GM21737 (cell line): ENCODE data around the gene DENND1A.

Source experiments
- ATAC-seq: cut with Tn5 transposase; IDR thresholded peaks from one replicate; pipeline ENCODE4 v1.9.1; 2021; ENCODE audit warnings: mild to moderate bottlenecking, moderate library complexity; ENCODE audit not compliant: unreplicated experiment

Gene DENND1A

DNA sequence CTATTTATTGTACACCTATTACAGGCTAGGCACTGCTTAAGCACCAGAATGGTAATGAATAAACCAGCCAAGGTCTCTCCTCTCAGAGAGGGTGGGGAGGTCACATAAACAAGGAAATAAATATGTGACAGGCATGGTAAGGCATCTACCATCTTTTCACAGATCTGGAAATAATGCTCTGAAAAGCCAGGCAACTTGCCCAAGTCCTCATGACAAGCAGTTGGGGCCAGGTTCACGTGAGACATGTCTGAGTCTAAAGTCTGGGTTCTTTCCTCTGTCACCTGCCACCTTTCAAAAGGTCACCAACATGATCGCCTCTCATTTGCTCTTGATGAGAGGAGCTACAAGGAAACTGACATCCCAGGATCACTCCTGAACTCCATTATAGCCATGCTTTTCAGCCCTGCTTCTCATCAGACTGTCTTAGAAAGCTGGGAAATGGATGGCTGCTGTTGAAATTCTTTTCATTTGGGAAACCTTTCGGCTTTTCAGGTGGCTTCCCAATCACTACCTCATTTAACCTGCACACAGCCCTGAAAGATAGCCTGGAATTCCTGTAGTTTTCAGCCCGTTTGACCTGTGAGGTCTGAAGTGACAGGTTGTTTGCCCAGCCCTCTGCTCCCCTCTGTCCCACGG is 450.8 kb downstream of the DENND1A start:
- no peak for ATAC-seq

DNA sequence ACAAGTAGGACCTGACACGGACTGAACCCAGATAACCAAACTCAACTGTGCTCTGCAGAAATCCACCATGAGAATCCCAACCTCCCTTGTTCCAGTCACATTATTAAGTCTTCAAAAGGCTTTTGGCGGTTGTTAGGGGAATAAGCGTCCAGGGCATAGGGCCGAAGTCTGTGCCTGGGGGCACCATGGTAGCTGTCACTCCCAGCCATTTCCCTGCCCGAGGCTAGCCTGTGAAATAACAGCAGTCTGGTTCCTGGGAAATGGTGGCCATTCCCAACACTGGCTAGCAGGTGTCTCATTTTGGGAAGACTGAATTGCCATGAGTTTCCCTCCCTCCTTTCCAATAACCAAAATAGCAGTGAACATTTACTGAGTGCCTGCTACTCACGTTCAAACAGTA is 451.8 kb downstream of the DENND1A start:
- ATAC-seq: no peak

DNA sequence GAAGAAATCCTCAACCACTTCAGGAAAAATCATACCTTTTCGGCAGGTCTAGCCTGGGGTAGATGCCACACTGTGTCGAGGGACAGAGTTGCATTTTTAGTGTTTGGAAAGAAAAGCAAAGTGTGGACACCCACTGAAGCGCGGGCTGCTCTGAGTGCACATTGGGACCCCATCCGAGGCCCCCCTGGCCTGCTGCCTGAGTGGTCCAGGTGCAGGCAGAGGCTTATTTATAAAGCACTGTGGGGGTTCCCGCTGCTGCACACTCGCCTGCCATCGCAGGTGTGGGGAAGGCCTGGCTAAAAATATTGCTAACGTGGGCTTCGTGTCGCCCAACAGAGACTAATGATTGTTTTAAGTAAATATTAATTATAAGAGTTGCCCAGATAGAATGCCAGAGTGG is 454.5 kb downstream of the DENND1A start:
- no peak for ATAC-seq

DNA sequence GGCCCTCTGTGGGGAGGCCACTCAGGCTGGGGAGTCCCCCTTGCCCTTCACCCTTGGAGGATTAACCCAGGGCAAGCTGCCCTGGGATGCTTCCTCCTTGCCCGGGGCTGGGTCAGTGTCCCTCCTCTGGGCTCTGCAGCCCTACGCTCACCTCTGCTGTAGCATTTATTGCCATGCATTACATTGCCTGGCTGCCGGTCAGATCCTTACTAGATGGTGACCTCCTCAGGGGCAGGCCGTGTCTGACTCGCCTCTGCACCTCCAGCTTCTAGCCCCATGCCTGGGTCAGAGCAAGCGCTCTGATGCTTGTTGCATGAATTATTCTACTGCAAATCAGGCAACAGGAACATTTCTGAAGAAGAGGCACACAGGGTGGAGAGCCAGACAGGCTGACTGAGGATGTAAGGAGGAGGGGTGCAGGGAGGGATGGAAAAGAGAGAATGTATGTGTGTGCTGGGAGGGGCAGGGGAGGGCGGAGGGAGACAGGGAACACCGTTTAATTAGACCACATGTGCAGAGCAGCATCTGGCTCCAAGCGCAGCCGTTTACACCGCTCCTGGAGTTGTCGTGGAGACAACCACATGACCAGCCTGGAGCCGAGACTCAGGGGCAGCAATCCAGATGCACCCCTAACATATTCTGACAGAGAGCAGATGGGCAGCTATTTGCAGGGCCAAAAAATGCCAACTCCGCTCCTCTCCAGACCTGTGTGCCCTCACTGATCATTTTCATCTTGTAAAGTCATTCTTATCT is 456.9 kb downstream of the DENND1A start:
- no peak for ATAC-seq

DNA sequence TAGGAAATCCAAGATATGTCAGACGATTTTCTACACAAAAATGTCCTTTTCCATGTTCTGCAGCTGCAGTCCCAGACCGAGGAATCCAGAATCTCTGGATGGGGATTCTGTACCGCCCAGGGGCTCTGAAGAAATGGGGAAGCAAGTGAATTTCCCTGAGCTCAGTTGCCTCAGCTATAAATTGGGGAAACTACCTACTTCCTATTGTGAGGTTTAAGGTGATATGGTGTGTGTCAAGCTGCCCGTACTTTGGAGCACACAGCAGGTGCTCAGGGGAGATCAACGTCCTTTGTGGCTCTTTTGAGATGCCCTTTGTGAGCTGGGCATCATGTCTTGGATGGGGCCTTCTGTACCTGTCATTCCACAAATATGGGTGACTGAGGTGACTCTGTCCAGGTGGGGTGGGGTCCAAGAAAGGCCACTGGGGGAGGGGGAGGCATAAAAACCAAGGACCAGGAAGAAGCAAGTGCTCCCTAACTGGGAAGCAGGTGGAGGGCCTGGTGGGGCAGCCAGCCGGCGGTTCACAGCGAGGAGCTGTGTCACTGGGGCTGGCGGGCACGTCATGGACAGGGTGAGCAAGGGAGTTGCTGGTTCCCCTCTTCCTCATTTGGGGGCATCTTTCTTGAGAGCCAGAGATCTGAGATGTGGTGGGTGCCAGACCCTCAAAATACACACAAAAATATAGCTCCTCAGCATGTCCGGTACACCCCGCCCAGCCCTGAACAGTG is 457.9 kb downstream of the DENND1A start:
- no peak for ATAC-seq

DNA sequence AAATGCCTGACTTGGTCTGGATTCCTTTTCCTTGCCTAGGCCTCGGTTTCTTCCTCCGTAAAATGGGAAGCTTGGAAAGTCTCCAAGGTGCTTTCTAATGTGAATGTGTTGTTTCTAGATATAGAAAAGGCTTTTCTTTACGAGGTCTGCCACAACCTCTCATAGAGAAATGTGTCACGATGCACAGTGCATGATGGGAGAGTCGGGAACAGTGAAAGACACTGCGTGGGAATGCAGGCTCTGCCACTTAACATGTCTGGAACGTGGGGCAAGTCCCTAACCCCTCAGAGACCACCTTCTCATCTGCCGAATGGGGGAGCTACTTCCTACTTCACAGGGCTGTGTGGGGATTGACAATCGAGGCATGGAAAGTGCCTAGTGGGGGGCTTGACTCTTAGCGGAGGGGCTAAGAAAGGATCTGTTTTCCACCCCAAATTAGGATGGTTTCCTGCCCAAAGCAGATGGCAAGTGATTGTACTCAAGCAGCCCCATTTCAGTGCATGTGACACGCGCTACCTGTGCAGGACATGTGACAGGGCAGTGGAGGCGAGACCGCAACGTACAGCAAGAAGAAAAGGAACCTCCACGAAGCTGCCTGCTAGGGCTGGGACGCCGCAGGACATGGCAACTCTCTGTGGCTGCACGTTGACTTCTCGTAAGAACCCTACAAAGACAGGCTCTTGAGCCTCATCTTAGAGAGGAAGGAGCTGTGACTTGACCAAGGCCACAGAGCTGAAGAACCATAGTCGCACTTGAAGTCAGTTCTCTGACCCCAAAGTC is 458.7 kb downstream of the DENND1A start:
- no peak for ATAC-seq

DNA sequence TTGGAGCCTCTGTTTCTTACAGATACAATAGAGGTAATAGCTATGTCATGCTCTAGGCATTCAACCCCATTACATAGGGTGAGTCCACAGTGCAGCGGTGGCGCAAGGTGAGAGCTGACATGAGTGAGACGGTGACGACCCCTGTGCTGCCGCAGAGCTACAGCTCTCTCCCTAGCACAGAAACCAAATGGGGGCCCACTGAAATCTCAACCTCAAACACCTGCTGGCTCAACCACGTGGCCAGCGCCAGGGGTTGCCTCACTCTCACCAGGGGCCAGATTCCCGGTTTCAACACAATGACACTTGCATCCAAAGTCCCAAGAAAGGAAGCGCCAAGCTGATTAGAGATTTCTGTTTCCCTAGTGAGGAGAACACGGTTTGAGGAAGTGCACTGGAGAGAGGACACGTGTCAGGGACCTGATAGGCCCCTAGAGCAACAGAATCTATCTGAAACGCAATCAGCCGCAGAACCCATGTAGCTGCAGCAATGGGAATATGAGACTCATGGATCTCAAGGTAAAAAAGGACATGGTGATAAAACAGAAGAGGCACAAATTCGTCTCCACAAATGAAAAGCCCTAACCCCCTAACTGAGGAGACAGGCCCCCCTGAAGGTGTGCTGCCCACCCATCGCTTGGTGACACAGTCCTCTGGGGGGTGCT is 459.7 kb downstream of the DENND1A start:
- ATAC-seq: no peak

DNA sequence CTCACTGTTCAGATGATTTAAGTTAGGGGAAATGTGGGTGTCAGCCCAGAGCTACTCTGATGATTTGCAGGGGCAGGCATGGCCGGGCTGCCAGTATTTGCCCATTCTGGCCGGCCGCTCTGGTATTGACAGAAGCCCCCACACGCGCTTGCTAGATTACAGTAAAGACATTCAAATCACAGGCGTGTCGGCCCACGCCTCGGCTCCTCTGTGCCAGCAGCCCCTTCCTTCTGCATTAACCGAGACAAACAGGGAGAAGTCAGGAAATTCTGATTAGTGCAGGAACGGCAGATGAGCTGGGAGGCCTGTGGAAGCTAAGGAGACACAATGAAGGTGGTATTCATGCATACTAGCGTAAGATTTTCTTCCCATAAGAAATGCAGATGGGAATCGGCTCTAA is 460.6 kb downstream of the DENND1A start:
- no peak for ATAC-seq

DNA sequence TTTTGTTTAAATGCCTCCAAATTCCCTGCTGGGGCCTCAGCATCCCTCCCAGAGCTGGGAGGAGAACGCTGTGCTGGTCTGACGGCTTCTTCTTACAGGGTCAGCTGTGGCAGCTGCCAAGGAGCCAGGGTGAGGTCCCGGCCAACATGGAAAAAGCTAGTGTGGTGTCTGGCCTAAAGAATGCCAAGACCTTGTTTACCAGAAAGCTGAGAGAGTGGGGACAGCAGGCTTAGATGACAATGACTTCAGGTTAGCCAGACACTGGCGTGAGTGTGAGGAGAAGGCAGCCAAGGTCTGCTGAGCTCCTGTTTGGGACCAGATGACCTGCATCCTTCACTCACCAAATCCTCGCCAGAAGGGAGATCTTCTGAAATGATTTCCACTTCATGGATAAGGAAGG is 461.4 kb downstream of the DENND1A start:
- no peak for ATAC-seq

DNA sequence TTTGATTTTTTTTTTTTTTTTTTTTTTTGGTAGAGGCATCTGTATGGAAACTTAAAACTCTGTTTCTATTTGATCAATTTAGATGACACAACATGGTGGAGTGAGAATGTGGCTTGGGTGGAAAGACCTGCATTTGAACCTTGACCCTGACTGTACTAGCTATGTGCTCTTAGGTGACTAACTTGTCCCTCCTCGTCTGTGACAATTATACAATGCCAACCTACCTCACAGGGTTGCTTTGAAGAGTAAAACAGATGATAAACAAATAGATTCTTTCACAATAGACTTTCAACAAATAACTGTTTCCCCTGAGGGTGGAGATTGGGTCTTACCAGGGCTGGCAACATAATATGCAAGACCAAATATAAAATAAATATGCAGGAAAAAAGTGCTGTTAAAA is 464.6 kb downstream of the DENND1A start:
- ATAC-seq: no peak

DNA sequence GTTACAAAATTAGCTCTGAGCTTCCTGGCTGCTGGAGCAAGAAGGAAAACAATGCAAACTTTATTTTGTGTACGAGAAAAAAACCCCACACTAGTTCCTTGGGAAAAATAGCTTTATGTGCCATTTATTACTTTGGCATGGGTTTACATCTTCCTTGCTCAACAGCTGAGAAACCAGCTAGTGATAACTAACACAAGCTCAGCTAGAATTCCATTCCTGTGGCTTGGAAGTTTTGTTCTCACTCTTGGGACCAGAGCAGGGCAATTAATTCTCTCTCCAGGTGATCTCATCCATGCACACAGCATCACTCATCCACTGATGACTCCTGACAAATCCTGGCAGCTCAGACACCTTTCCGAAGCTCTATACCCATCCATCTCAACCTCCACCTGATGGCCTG is 469.8 kb downstream of the DENND1A start:
- ATAC-seq: no peak

DNA sequence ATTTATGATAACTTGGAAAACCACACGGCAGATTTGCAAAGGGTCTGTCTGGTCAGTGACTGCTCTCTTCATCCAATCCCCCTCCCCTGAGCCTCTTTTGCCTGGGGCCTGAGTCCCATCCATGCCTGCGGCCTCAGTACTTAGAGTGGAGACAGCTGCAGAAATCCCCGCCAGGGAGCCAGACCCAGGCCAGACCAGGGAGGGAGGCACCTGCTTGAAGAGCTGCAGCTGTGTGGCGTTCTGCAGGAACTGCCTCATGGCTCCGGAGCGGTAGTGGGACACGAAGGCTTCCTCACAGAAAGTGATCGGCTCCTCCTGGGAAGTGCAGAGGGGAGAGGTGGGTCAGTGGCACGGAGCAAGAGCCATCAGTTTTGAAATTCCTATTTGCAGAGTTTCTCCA is 472.3 kb downstream of the DENND1A start:
- ATAC-seq: no peak

DNA sequence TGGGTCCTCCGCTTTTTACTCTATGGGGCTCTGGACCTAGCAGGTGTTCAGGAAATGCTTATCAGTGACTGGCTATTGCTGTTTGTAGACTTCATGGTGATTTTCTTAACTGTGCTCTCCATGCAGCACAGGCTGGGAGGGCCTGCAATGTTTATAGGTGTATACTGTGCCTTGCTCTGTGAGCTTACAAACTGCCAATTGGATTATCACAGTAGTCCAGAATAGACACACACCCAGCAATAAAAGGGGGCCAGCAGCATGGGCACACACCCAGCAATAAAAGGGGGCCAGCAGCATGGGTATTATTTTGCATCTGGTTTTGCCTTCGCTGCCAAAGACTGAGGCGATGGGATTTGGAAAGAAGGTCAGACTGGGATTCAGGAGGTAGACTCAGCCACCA is 473.9 kb downstream of the DENND1A start:
- ATAC-seq: no peak

DNA sequence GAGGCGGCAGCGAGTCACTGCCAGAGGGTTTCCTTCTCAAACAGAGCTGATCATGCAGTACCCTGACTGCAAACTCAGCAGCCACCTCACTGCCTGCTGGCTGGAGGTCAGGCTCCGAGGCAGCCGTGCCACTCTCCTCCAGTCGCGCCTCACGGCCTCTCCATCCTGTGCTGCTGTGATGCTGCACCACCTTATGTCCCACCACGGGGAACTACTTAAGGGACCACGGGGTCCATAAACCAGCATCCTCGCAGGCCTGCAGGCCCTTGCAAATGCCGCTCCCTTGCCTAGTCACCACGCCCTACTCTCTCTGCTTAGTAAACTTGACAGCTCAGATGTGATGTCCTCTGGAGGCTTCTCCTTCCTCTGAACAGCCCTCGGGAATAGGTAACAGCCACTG is 474.7 kb downstream of the DENND1A start:
- ATAC-seq: no peak

DNA sequence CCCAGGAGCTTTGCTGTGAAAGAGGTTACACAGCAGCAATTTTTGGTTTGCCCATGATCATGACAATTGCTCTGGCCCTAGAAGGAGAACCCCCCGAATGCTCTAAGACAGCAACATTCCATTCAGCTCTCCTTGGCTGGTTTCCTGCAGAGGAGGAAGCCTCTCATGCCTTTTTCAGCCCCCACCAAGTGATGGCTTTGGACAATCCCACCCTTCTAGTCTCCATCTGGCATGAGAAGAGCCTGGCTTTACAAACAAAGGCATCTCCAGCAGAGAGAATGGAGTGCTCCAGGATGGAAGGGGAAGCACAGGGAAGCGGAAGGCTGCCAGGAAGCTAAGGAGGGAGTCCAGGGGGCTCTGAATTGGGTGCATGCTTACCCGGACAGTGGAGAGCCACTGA is 475.6 kb downstream of the DENND1A start:
- ATAC-seq: no peak

DNA sequence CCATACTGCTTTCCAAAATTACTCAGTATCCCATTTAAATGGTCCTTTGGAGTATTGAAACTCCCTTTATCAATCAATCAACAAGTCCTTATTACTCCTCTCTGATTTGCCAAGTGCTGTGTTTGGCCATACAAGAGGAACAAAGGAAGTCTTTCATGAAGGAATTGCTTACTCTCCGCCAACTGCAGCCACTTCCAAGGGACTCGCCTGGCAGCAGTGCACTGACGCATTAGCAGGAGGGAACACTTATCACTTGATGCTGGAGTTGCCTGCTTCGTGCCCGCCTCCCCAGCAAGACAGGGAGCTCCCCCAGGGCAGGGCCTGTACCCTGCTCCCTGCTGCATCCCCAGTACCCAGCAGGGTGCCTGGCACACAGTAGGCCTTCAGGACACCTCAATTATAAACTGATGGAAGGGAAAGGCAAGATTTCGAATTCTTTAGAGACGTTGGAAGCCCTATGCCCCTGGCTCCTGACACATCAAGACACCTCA is 476.1 kb downstream of the DENND1A start:
- ATAC-seq: no peak

DNA sequence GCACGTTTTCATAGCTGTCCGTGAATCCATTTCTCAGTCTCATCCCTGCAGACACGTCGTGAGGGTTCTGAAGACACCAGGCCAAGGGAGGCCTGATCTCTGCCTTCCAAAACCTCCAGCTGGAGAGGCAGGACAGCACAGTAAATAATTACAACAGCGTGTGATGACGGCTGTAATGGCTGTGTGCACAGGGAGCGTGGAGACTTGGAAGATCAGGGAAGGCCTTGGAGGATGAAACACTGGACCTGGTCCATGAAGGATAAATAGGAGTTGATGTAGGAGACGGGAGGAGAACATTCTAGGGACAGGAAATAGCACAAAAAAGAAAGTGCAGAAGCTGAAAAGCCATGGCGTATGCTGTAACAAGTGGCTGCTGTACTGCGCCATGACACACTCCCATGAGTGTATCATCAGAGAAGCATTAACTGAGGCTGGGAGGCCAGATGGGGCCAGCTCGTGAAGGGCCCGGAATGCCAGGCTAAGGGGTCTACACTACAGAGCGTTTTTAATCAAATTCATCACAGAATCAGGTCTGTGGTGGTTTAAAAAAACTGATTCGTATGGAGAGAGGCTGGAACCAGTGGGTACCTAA is 476.8 kb downstream of the DENND1A start:
- ATAC-seq: no peak

DNA sequence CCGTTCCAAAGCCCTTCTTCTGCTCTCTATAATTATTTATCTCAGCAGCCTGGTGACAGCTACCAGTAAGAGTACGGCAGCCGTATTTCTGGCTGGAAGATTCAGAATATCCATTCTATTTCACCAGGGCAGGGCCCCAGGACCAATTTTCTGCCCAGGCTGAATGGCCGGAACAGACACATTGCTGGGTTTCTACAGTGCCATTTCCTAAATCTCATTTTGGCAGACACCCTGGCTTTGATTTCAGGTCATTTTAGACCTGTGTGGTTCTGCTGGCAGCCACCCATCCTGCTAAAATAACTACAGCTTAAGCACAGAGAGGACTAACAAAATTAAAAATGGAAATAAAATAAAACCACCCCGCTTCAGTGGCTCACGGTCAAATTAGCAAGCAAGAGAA is 478.9 kb downstream of the DENND1A start:
- ATAC-seq: no peak

DNA sequence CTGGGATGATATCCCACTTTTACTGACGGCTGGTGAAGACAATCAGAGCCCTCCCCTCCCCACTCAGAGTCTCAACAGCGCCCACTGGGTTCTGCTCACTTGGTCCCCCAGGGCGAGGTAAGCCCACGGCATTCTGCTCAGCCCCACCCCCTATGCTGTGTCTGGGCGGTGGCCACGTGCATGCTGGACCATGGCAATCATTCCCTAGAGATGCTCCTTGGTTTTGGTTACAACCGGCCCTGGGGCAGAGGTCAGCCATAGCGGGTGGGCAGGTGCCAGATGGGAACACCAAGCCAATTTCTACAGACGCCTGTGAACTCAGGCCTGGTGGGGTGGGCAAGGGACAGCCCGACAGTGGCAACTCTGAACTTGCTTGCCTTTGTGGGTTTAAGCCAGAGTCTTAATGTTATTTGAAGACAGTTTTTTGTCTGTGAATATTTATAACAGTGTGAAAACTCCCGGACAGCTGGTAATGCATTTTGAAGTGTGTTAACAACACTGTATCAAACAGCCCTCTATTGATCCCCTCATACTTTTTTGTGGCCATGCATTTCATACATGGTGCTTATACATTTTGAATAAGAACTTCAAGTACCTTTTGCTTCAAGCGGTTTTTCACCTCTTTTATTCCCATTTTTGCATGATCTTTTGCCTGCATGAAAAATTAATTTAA is 479.7 kb downstream of the DENND1A start:
- ATAC-seq: no peak
